ENCODE results near the gene NOVA2.

DNA sequence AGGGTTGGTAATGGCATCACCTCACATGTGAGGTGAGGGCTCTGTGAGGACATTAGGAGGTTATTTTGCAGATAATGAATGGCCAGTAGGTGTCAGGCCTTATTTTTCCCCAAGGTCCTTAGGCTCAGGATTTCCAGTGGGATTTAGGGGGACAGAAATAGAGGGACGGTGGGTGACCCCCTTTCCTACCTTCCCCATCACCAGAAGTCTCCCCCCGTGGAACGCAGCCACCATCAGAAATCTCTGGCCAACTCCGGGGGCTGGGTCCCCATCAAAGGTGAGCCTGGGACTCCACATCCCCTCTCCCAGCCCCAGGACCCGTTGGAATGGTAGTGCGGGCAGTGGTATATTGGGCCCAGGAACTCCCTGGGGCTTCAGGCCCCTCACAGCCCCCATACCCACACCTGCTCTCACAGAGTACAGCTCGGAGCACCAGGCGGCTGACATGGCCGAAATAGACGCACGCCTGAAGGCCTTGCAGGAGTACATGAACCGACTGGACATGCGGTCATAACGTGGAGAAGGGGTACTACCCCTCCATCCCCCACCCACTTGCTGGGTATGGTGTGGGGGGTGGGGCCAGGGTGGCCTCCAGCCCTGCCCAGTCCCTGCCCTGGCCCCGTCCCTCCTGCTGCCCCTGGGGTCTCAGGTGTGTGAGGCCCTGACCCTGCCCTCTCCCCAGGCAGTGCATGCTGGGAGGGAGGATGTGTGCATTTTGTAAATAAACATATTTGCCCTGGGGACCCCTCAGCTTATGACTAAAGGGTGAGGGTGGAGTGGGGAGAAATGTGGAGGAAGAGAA is 44.4 kb upstream of the NOVA2 start:
- TF ChIP-seq EZH2 (IDR thresholded peaks at IDR 0.05; ENCODE audit: low read length, unreplicated experiment): no peak
- TF ChIP-seq, protein P1, sequence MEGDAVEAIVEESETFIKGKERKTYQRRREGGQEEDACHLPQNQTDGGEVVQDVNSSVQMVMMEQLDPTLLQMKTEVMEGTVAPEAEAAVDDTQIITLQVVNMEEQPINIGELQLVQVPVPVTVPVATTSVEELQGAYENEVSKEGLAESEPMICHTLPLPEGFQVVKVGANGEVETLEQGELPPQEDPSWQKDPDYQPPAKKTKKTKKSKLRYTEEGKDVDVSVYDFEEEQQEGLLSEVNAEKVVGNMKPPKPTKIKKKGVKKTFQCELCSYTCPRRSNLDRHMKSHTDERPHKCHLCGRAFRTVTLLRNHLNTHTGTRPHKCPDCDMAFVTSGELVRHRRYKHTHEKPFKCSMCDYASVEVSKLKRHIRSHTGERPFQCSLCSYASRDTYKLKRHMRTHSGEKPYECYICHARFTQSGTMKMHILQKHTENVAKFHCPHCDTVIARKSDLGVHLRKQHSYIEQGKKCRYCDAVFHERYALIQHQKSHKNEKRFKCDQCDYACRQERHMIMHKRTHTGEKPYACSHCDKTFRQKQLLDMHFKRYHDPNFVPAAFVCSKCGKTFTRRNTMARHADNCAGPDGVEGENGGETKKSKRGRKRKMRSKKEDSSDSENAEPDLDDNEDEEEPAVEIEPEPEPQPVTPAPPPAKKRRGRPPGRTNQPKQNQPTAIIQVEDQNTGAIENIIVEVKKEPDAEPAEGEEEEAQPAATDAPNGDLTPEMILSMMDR (conservative IDR thresholded peaks at IDR 0.05; ENCODE audit: low read depth, low read length): no peak
